CD4-positive, alpha-beta T cell treated with Interleukin-21 for 1 hour (primary cell): ENCODE data around the gene PRDM16.

Experiments
- DNase-seq: peaks from one replicate; pipeline ENCODE4 v3.0.0-alpha.2; 2020

PRDM16 gene

DNA sequence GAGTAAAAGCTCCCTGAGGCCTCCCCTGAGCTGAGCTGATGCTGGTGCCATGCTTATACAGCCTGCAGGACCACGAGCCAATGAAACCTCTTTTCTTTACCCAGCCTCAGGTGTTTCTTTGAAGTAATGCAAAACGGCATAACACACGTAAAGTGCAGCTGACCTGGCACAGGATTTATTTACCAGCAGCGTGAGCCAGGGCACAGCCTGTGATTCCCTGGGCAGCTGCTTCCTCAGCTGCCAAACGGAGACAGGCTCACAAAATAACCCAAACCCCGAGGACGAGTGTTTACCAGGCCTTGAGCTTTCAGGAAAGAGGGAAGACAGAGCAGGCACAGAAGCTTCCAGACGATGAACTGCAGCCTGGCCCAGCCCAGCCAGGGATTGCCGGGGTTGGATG lies 264.9 kb downstream of the PRDM16 start:
- no peak for DNase-seq

DNA sequence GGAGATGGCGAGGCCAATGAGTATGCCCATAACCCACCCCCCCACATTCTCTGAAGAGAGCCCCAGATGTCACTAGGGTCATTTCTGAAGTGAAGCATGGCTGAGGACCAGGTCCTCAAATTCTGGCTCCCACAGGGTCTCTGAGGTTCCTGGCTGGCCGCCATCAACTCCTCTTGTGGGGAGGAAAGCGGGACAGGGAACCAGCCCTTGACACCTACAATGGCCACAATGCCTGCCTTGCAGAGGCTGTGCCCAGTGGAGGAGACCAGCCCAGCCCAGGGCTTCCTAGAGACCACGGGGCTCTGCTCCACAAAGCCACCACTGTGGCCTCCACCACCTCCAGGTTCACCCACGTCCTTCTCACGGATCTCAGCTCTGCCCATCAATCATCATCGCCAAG lies 265.4 kb downstream of the PRDM16 start:
- no peak for DNase-seq

- no peak for DNase-seq
Measured at GRCh38 chr1:3335754-3336640, 267.0 kb downstream of the PRDM16 start.

GRCh38 chr1:3336641-3337630 lies 267.9 kb downstream of the PRDM16 start:
- DNase-seq, result no peak

GRCh38 chr1:3337798-3338724 lies 269.1 kb downstream of the PRDM16 start:
- DNase-seq, result no peak

GRCh38 chr1:3338725-3339070 lies 269.7 kb downstream of the PRDM16 start:
- no peak for DNase-seq

- DNase-seq, result no peak
Measured at GRCh38 chr1:3339856-3340255, 270.9 kb downstream of the PRDM16 start.

DNA sequence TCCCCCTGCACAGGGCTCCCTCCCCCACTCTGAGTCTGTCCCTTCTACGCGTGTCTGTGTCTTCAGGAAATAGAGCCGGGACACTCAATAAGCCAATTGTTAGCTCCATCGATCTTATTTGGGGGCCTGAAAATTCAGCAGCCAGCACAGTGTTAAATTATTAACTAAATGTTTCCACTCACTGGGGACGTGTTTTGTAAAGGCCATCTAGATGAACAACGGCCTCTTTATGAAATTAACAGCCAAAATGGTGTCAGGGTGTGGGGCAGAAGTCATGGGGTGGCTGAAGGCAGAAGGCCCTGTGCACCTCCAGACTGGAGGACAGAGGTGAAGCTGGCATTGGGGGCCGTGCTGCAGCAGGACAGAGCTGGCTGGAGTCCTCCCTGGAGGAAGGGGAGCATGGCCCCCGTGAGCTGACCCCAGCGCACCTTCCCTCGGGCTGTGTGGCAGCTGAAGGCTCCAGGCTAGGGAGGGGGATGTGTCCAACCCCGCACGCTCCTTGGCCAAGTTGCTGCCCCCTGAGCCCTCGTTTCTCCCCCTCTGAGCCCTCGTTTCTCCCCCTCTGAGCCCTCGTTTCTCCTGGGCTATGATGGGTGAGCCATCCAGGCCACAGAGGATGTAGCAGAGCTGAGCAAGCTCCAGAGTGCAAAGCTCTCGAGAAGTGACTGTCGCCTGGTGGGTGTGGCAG lies 271.7 kb downstream of the PRDM16 start:
- no peak for DNase-seq

- no peak for DNase-seq
Measured at GRCh38 chr1:3341236-3341994, 272.4 kb downstream of the PRDM16 start.

DNA sequence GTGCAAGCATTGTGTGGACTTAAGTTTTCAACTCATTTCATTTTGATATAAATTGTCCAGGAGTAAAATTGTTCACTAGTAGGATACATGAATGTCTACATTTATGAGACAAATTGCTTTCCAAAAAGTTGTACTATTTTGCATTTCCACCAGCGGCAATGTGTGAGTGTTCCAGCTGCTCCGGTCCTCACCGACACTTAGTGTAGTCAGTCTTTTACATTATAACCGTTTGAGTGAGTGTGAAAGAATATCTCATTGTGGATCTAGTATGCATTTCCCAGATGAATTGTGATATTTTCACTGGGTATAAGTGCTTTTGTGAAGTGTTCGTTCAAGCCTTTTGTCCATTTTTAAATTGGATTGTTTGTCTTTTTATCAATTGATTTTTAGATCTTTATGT lies 274.0 kb downstream of the PRDM16 start:
- DNase-seq, result no peak

DNA sequence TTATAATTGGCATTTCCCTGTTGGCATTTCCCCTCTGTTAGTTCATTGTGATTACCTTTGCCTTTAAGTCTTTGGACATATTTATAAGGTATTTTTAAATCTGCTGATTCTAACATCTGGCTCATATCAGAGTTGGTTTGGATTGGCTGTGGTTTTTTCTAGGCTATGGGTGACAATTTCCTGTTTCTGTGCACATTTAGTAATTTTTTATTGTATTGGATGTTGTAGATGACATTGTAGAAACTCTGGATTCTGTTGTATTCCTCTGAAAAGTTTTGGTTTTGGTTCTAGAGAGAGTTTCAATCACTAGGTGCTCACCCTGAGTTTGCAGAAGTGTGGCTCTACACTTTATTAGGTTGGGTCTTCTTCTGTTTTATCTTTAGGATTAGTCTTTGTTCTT lies 275.4 kb downstream of the PRDM16 start:
- DNase-seq, result no peak

DNA sequence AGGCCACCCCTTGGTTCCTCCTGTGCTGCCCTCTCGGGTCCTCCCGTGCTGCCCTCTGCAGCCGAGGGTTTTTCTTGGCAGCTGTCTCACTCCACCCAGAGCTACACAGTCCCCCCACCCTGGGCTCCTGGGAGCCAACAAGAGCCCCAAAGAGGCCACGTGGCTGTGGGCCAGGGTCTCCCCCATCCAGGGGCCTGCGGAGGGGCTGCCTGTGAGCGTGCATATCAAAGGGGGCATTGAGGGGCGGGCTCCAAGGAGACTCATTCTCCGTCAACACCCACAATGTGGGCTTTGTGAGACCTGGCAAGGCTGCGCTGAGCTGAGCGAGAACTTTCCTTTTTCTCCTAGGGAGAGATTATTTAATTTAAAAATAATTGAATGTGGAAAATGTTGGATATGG lies 276.8 kb downstream of the PRDM16 start:
- DNase-seq, result no peak

DNA sequence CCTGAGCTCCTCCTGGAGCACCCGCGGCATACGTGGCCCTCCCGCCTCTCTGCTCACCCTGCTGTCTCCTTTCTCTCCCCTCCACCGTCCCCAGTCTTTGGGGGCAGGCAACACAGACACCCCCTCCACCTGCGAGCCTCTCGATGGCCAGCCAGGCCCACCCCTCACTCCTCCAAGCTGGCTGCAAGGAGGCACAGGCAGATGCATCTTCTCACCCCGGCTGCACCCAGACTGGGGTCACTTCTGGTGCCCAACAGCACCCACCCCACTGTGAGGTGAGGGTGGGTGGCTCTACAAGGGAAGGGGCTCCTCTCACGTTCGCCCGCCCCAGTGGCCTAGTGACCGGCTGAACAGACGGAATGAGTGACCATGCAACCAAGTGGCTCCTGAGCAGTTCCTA lies 277.5 kb downstream of the PRDM16 start:
- DNase-seq, result no peak

DNA sequence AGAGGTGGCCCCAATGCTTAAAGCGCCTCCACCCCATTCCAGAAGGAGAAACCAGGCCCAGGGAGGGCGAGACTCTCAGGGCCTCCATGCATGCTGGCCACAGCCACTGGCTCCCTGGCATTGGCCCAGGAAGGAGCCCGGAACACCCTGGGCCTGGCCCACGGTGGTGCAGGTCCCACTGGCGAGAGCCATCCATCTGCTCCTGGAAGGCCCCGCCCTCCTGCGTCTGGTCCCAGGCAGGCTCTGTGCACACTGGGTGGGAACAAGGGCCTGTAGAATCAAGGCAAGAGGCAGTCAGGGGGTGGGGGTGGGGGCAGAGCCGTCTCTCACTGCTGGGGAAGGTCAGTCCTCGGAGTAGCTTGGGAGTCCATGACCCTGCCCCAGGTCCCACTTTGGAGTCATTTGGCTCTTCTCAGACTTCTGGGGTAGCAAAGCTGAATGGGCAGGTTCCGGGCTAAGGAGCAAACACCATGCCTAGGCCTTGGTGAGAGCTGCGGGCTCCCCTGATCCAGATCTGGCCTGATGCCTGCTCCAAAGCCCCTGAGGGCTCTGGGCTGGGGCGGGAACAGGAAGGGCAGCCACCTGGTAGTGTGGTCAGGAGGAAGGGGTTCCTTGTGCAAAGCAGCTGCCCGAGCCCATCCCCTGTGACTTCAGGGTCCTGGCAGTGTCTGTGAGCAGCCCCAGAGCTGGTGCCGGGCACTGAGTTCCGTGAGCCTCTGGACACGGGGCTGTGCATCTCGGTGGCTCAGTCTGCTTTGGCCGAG lies 278.4 kb downstream of the PRDM16 start:
- no peak for DNase-seq

DNA sequence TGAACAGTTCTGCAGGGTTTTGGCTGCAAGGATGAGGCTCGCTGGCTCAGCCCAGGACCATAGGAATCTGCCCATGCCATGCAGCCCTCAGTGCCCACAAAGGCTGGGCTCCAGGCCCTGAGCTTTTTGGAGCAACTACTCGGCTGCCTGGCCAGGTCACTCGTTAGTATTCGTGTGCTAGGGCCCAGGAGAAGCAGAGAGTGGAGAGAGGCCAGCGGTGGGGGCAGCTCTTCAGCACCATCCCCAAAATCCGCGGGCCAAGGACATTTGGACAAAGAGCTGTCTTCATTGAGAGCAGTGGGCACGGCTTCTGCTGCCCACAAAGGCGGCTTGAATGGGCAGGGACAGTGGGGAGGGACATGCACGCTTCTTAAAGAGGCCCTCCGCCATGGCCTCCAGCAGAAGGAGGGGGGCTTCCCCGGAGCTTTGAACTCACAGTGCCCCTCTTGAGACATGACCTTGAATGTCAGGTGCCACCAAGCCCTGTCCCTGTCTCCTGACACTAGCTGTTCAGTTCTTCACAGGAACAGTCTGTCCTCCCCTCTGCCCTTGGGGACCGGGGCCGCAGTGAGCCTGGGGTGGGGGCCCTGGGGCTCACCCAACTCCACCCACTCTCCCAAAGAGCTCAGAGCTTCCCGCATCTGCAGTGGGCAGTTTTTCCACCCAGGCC lies 279.3 kb downstream of the PRDM16 start:
- DNase-seq, result no peak

GRCh38 chr1:3349161-3349967 lies 280.4 kb downstream of the PRDM16 start:
- no peak for DNase-seq

- DNase-seq, result no peak
Measured at GRCh38 chr1:3349968-3350299, 280.9 kb downstream of the PRDM16 start.

- DNase-seq, result no peak
Measured at GRCh38 chr1:3350506-3351261, 281.7 kb downstream of the PRDM16 start.
